NCI-H2107 (cell line): Measurements from ENCODE around the gene PDE6A.
A peak's percentile ranks its signal among the peaks of the same experiment; 100 is the strongest.
"Not testable (repeated sequence)": the region's sequence is repeated elsewhere in the genome, so short reads cannot be mapped to it uniquely, and the experiment has no call there.

ENCODE experiments used
- DNase-seq: peaks from one replicate; lab custom pipeline; 2025; lab: John Stamatoyannopoulos, UW

The PDE6A gene

GRCh38 chr5:149953436-149954121, 9.0 kb upstream of the PDE6A start:
- DNase-seq = no peak

DNA sequence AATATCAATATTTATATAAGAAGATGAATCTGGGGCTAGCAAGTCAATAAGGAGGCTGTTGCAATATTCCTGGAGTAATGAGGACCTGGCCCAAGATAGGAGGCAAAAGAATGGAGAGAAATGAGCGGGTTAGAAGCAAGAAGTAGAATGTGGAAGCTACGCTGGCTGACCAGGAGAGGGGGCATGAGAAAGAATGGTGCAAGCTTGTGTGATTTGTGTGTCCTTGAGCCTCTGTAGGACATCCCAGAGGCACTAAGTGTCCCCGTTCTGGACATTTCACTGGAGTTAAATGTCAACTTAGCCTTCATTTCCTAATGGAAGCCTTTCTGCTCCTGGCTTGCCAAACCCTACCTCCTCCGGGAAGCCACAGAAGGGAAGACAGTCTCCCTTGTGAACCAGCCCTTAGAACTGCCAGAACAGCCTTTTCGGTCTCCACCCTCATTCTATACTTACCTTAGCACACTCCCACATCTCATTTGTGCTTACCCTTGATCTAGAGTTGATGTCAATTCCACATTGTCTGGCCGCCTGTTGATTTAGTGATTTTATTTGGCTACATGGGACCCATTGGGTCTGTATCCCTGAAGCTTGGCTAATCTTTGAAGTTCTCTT, 6.7 kb upstream of the PDE6A start:
- no peak for DNase-seq

- no peak for DNase-seq
Measured at GRCh38 chr5:149948993-149949392, 4.4 kb upstream of the PDE6A start.

- DNase-seq = no peak
Measured at GRCh38 chr5:149946118-149946517, 1.5 kb upstream of the PDE6A start.

- DNase-seq = not testable (repeated sequence)
Measured at GRCh38 chr5:149943177-149943949, 1.2 kb downstream of the PDE6A start.

- not testable (repeated sequence) for DNase-seq
Measured at GRCh38 chr5:149942741-149943169, 1.8 kb downstream of the PDE6A start.

- DNase-seq = no peak
Measured at GRCh38 chr5:149942199-149942598, 2.4 kb downstream of the PDE6A start.

DNA sequence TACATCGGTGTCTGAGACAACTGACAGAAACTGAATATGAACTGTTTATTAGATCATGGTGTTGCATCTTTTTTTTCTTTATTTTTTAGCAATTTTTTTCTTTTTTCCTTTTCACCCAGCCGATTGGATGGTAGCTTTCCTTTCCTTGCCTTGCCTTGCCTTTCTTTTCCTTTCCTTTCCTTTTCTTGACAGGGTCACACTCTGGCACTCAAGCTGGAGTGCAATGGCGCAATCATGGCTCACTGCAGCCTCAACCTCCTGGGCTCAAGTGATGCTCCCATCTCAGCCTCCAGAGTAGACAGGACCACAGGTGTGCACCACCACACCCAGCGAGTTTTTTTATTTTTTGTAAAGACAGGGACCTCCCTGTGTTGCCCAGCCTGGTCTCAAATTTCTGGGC, 2.8 kb downstream of the PDE6A start:
- no peak for DNase-seq

DNA sequence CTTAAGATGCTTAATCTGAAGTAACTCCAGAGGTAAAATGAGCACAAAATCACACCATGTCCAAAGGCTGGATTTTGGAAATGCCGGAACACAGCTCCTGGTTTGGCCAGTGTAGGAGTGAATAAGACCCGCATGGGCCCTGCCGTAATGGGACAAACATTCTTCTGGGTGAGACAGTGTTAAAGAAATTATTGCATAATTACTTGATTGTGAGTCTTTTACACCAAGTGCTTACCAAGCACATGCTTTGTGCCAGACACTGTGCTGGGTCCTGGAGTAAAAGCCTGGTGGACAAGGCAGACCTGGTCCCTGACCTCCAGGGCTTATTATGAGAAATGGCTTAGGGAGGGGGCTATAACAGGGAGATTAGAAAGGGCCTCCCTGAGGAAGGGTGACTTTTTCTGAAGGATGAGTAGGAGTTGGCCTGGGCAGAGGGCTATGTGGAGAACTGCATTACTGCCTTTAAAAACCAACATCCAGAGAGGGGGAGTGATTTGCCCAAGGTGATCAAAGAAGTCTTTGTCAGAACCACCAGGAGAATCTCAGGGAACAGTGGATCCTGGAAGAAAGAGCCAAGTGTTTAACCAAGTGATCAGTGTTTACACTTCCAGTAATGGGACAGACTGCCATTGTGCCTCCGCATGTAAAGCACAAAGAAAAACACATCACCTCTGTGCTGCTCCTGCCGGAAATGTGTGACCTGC, 3.5 kb downstream of the PDE6A start:
- DNase-seq = no peak

DNA sequence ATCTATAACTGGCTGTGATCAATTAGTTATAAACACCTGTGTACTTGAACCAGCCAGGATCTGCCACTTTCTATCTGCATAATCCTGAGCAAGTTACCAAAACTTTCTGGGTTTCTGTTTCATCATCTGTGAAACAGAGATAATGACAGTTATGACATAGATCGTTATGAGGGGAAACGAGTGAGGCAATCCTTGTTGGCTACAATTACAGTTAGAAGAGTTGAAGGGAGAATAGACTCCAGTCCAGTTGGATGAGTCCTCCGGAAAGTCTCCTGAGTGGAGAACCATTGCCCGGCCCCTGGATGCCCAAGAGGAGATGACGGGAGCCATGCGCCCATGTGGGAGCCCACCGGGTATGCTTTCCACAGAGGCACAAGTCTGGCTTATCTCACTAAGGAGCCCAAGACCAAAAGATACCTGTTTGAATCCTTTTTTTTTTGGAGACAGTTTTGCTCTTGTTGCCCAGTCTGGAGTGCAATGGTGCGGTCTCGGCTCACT, 4.5 kb downstream of the PDE6A start:
- DNase-seq = no peak

- no peak for DNase-seq
Measured at GRCh38 chr5:149939546-149939945, 5.0 kb downstream of the PDE6A start.

DNA sequence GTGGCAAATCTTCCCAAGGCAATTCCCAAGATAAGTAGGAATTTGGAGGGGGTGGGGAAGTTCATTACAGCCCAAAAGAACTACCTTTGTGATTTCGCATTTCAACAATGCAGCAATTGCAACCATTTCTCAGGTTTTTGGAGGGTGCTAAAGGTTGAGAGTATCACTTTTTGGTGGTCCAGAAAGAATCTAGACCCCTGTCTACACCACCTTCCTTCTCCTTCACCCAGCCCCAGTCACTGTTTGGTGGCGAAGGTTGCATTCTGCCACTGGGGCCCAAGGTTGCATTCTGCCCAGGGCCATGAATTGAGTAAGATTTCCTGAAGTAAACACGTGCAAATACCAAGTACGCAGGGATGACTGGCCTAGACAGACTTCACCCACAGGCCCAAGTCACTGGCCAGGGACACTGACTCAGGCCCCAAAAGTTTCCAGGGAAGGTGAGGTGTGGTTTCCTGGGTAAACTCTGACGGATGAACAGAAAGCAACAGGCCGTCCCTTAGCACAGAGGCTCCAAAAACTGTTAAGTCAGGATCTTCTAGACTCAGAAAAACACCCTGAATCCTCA, 5.7 kb downstream of the PDE6A start:
- no peak for DNase-seq

DNA sequence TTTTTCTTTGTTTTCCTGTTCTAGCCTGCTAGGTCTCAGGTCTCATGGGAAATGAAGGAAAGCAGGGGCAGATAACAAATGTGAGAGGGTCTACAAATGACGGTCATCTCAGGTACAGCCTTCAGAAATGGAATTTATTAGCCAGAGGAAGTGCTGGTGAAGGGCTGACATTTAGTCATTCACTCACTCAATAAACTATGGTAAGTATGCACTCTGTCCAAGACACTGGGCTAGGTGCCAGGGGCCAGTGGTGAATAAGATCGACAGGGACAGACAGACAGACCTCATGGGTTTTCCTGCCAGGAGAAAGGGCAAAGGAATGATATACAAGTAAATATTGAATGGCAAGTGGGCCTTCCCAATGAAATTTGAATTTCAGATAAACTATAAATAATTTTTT, 6.3 kb downstream of the PDE6A start:
- DNase-seq = no peak

- DNase-seq = peak; percentile 4
Measured at GRCh38 chr5:149937610-149938009, 7.0 kb downstream of the PDE6A start.

GRCh38 chr5:149936700-149937091, 7.9 kb downstream of the PDE6A start:
- no peak for DNase-seq

- no peak for DNase-seq
Measured at GRCh38 chr5:149936044-149936699, 8.4 kb downstream of the PDE6A start.

DNA sequence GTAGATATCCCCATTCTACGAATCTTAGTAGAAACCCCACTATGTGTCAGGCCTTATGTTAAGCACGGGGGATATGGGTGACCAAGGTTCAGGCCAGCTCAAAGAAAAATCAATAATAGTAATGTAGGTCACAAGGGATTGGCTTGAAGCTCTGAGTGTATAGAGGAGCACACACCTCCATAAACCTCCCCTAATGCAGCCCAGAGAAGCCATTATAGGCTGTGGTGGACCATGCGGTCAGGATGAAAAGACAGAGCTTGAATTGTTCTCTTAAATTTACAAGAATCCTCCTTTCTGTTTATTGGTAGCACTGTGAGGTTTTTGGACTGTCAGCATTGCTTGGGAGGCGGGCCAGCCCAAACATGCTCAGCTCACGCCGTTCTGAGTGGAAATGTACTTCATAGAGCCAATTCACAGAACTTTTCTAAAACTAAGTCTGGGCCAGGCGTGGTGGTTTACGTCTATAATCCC, 9.1 kb downstream of the PDE6A start:
- no peak for DNase-seq

GRCh38 chr5:149932445-149933350, 11.9 kb downstream of the PDE6A start:
- no peak for DNase-seq

DNA sequence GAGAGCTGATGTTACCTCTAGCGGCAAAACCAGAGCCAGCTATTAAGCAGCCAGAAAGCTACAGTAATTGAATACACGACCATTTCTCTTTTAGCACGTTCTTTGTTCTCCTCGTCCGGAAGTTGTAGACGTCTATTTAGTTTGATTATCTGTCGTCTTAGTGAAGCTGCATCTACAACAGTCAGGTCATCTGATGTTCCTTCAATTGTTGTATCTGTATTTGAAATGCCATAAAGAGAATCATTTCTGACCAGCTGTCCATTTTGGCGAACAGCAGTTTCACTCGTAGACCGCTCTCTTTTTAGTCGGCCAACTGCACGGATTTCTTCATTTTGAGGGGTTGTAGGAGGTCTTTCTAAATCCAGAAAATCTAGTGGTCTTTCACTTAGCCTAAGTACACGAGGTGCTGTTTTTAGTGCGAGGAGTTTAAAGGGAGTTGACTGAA, 12.6 kb downstream of the PDE6A start:
- no peak for DNase-seq
